ENCODE results near the gene HNRNPU. TPM values are rescaled to one million over a fixed set of nuclear protein-coding genes. Genes with fewer than 3 reads are reported as not detected.

HNRNPU gene
- total RNA-seq = 100 to 1,000 TPM; 163 to 262 (median 202) TPM
- polyA plus RNA-seq = 100 to 1,000 TPM; 110 to 186 (median 139) TPM
- long read RNA-seq, donor 1, full-length matches to known transcripts = 210 of 241 reads
- long read RNA-seq, donor 1, partial matches to known transcripts = 18 of 241 reads
- long read RNA-seq, donor 1, other reads (novel, unspliced or antisense) = 13 of 241 reads
- long read RNA-seq, donor 2, full-length matches to known transcripts = 280 of 344 reads
- long read RNA-seq, donor 2, partial matches to known transcripts = 57 of 344 reads
- long read RNA-seq, donor 2, other reads (novel, unspliced or antisense) = 7 of 344 reads

- peaks cover 40% of the 10 kb centered on the region for H3K4me1 ChIP-seq
- intact Hi-C loops (cut with DNase I) = loop anchor here (1.0 to 2.0 kb wide), 5 partner anchors 54 to 178 kb away; no protein-coding TSS in a partner anchor
Measured at GRCh38 chr1:244864253-244865027, at the start of gene HNRNPU. Gene HNRNPU (minus strand): TSS chr1:244864543. CDS start chr1:244864307, 236 bp downstream.

DNA sequence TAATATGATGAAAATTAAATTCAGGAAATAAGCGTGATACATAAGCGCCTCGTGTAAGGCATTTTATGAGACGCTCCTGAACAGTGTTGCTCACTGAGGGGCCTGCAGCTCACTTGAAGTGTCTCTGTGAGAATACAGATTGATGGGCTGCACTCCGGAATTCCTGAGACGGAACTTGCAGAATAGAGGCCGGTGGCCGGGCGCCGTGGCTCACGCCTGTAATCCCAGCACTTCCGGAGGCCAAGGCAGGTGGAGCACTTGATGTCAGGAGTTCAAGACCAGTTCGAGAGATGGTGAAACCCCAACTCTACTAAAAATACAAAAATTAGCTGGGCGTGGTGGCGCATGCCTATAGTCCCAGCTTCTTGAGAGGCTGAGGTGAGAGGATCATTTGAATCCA, 49.5 kb upstream of the HNRNPU start:
- intact Hi-C loops (cut with DNase I) = no loop called here

More at GRCh38 chr1:244864253-244865027, at the start of gene HNRNPU:
- Histone ChIP-seq H3K4me3 (peak within 1 kb of the TSS; percentile 97), H3K36me3 (ENCODE audit: insufficient read depth in 1 of 2, low read depth in 1 of 2) (peaks cover 4 to 31% of the 10 kb centered on the region in 2 donors), H3K27ac (peak within 1 kb of the TSS; percentile 100), H3K27me3 (ENCODE audit: insufficient read depth in 3 of 3, low read length in 2 of 3) (no peaks in the 10 kb centered on the region), H3K9me3 (no peaks in the 10 kb centered on the region)
- peak; percentile 19 for TF ChIP-seq CTCF (IDR thresholded peaks at IDR 0.05)
- ATAC-seq = peak; percentile 83 to 89 (median 88)
- WGBS, 3 donors = 0 to 1% (median 0%) methylated on average over 70 to 71 of the region's 71 CpGs
- peak; percentile 98 for DNase-seq

GRCh38 chr1:244904119-244904518, 39.8 kb upstream of the HNRNPU start:
- no peak for DNase-seq
- ATAC-seq = no peak
- 69 to 79% (median 78%) methylated on average over 3 of the region's 3 CpGs for WGBS, 3 donors
- no peak overlapping the region for H3K4me3 ChIP-seq
- H3K36me3 ChIP-seq (ENCODE audit: insufficient read depth in 1 of 2, low read depth in 1 of 2) = no peaks in the 10 kb centered on the region
- TF ChIP-seq CTCF (IDR thresholded peaks at IDR 0.05) = no peak
- H3K27ac ChIP-seq = no peak overlapping the region
- no peaks in the 10 kb centered on the region for H3K27me3 ChIP-seq (ENCODE audit: insufficient read depth in 3 of 3, low read length in 2 of 3)
- H3K9me3 ChIP-seq = no peaks in the 10 kb centered on the region
- peaks cover 4% of the 10 kb centered on the region for H3K4me1 ChIP-seq
- intact Hi-C loops (cut with DNase I) = no loop called here

More for the DNA sequence above, 49.5 kb upstream of the HNRNPU start:
- Histone ChIP-seq H3K27me3 (ENCODE audit: insufficient read depth in 3 of 3, low read length in 2 of 3) (no peaks in the 10 kb centered on the region), H3K36me3 (ENCODE audit: insufficient read depth in 1 of 2, low read depth in 1 of 2) (no peaks in the 10 kb centered on the region), H3K4me1 (peaks cover 3% of the 10 kb centered on the region), H3K27ac (no peak overlapping the region), H3K4me3 (no peak overlapping the region), H3K9me3 (no peaks in the 10 kb centered on the region)
- no peak for TF ChIP-seq CTCF (IDR thresholded peaks at IDR 0.05)
- ATAC-seq (no peak), DNase-seq (no peak)
- 89 to 93% (median 92%) methylated on average over 15 of the region's 15 CpGs for WGBS, 3 donors

DNA sequence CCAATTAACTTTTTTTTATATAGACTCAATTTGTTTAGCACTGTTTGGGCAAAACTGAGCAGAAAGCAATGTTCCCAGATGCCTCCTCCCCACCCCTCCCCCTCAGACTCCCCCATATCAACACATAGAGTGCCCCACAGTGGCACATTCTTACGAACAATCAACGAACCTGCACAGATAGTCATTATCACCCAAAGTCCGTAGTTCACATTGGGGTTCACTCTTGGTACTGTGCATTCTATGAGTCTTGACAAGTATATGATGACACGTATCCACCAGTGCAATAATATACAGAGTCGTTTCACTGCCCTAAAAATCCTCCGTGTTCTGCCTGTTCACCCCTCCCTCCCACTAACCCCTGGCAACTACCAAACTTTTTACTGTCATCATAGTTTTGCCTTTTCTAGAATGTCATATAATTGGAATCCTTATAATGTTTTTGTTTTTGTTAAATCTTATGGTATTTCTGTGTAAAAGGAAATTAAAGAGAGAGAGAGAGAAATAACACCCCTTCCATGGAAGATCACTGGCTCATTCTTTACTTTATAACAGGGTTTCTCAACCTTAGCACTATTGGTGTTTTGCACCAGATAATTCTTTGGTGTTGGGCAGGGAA, 37.2 kb upstream of the HNRNPU start:
- DNase-seq = no peak
- peaks cover 4% of the 10 kb centered on the region for H3K4me1 ChIP-seq
- no peak for TF ChIP-seq CTCF (IDR thresholded peaks at IDR 0.05)
- H3K9me3 ChIP-seq = no peaks in the 10 kb centered on the region
- intact Hi-C loops (cut with DNase I) = no loop called here
- no peaks in the 10 kb centered on the region for H3K27me3 ChIP-seq (ENCODE audit: insufficient read depth in 3 of 3, low read length in 2 of 3)
- WGBS, 3 donors = 69 to 76% (median 75%) methylated on average over 6 of the region's 6 CpGs
- no peaks in the 10 kb centered on the region for H3K36me3 ChIP-seq (ENCODE audit: insufficient read depth in 1 of 2, low read depth in 1 of 2)
- ATAC-seq = no peak
- no peak overlapping the region for H3K4me3 ChIP-seq
- H3K27ac ChIP-seq = no peak overlapping the region
